Stimulated activated CD4-positive, alpha-beta T cell treated with anti-CD3 and anti-CD28 coated beads, TNF-alpha, amount 100 ng/mL, for 48 hours (primary cell): ENCODE results near the gene RASAL1.

ENCODE experiments used
- DNase-seq, 3 donors: peaks; one replicate each; pipeline ENCODE4 v3.0.0-alpha.2; 2020; ENCODE audit warnings: low read depth in 3 of 3

The RASAL1 gene

DNA sequence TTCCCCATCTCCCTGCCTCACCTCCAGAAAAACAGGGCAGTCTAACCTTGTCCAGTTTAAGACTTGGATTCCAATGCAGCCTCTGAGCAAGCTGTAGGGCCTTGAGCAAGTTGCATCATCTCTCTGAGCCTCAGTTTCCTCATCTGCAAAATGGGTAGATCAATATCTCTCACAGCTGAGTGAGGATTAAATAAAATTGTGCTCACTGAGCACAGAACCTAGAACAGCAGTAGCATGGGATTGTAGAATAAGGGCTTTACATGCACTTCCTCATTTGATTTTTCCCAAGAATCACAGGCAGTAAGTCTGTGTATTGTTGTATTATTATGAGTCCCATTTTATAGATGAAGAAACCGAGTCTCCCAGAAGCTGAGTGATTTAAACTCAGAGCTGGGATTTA is 77.0 kb downstream of the RASAL1 start:
- DNase-seq, result no peak

DNA sequence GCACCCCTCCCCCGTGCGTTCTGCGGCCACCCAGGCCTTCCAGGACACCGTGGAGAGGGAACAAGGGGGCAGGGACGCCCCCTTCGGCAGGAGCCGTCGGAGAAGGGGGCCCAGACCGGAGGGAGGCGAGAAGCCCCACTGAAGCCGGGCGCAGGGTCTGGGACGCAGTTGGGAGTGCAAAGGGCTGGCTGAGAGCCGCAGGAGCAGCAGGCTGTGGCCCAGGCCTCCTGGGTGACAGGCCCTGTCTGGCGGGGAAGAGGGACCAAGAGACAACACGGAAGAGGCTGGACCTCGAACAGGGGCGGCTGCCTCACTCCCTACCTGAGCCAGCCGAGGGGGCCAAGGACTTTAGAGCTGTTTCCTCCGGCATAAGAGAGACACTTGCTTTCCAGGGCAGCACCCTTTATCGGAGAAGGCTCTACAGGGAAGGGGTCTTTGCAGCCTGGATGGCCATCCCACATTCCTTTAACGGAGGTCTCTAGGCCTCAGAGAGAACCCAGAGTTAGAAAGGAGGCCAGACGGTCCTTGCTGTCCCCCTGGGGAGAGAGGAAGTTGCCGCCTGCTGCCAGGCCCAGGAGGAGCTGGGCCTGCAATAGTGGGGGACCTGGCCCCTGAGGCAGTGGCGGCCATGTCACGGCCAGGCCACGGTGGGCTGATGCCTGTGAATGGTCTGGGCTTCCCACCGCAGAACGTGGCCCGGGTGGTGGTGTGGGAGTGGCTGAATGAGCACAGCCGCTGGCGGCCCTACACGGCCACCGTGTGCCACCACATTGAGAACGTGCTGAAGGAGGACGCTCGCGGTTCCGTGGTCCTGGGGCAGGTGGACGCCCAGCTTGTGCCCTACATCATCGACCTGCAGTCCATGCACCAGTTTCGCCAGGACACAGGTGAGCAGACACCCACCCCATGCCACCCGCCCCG is 77.7 kb downstream of the RASAL1 start:
- DNase-seq, result no peak

DNA sequence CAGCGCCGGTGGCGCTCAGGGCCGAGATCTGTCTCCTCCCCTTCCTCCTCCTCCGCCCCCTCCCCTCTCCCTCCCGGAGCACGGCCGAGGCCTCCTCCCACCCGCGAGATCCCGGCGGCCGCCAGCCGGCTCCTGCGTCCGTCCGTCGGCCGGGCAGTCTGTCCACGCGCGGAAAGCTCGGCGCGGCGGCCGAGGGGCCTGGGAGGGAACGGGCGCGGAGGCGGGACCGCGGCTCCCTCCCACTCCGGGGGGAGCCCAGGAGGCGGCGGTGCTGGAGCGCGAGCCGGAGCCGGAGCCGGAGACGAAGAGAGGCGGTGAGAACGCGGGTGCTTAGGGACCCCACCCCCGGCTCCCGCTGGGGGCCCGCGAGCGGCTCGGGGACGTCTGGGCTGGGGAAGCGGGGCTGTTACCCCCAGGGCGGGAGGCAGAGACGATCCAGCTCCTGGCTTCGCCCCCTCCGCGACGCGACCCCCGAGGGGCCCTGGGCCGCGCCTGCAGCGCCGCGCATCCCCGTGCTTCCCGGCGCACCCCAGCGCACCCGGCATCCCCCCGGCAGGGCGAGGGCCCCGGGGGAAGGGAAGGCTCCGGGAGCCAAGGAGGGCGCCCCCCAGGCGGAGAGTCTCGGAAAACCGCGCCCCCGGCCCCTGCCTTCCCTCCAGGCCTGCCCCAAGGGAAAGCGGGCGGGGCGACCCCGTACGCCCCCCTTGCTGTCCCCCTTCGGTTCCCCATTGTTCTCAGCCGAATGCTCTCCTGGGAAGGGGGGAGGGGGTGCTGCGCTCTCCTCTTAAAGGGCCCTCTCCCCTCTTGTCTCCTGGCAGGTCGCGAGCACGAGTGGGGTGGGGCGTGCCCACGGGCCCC is 78.7 kb downstream of the RASAL1 start, which contains the start of gene DTX1:
TSS of gene DTX1 (plus strand) at position 100 of the 858 bp plus-strand sequence. CDS start 1,463 bp downstream, outside the sequence.
- peak in 1 of 3 donors; percentile 19 for DNase-seq

- no peak for DNase-seq
These were observed 79.3 kb downstream of the RASAL1 start for GRCh38 chr12:113056381-113056630.

GRCh38 chr12:113055594-113056380 is 79.8 kb downstream of the RASAL1 start:
- DNase-seq, result no peak

DNA sequence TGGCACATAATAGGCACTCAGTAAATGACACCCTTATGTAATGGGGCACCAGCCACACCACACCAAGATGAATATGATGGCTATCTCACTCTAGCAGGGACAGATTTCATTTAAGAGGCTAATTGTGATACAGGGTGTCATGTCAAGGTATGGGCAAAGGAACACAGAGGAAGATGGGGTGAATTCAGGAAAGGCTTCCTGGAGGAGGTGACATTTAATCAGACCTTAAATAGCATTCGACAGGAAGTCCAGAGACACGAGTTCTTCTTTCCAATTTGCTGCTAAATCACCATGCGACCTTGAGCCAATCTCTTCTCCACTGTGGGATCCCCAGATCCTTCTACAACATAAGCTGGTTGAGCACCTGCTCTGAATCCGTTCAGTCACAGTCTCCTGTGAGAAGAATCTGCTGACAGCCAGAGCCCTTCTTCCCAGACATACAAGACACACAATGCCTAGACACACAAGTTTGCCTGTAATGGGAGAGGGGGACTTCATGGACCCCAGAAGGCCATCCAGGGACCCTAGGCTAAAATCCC is 80.5 kb downstream of the RASAL1 start:
- DNase-seq, result no peak

- DNase-seq, result no peak
These were observed 83.2 kb downstream of the RASAL1 start for GRCh38 chr12:113052326-113052725.

DNA sequence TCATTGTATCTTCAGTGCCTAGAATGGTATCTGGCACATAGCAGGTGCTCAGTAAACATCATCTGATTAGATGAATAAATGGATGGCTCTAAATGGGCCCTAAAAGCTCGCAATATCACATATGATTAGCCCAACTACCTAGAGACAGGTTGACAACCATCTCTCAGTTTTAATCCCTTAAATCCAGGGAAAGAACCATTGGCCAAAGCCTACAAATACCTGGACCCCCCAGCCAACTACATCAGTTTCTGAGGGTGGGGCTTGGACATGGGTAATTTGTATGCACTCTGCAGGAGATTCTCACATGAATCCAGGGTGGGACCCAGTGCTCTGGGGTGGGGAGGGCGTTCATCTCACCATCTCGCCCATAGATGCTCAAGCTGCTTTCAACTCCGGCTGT is 83.8 kb downstream of the RASAL1 start:
- no peak for DNase-seq

DNA sequence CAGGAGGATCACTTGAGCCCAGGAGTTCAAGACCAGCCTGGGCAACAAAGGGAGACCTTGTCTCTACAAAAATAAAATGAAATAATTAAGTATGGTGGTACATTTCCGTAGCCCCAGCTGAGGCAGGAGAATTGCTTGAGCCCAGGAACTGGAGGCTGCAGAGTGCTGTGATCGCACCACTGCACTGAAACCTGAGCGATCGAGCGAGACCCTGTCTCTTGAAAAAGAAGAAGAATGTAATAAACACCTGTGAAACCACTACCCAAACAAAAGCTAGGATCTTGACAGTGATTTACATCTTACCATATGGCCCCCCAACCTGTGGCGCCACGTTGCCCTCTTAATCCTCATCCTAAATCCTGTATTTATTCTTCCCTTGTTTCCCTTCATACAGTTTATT is 84.8 kb downstream of the RASAL1 start:
- no peak for DNase-seq

- no peak for DNase-seq
These were observed 85.4 kb downstream of the RASAL1 start for GRCh38 chr12:113049976-113050742.
